ENCODE measurements around the gene MDM2.

GRCh38 chr12:68873316-68873715 is 65.3 kb downstream of the MDM2 start:
- no peak for TF ChIP-seq EZH2phosphoT487 (IDR thresholded peaks at IDR 0.05; ENCODE audit: low read depth)
- TF ChIP-seq, protein P1, sequence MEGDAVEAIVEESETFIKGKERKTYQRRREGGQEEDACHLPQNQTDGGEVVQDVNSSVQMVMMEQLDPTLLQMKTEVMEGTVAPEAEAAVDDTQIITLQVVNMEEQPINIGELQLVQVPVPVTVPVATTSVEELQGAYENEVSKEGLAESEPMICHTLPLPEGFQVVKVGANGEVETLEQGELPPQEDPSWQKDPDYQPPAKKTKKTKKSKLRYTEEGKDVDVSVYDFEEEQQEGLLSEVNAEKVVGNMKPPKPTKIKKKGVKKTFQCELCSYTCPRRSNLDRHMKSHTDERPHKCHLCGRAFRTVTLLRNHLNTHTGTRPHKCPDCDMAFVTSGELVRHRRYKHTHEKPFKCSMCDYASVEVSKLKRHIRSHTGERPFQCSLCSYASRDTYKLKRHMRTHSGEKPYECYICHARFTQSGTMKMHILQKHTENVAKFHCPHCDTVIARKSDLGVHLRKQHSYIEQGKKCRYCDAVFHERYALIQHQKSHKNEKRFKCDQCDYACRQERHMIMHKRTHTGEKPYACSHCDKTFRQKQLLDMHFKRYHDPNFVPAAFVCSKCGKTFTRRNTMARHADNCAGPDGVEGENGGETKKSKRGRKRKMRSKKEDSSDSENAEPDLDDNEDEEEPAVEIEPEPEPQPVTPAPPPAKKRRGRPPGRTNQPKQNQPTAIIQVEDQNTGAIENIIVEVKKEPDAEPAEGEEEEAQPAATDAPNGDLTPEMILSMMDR (IDR thresholded peaks at IDR 0.05; ENCODE audit: low read depth, low read length): no peak

Data from OCI-LY3 (cell line).